PFSK-1 (cell line): ENCODE data around the gene PEBP1.

Experiments used
- FOXP2 ChIP-seq: optimal IDR thresholded peaks from 2 replicates; pipeline ENCODE3; 2011; ENCODE audit warnings: borderline replicate concordance, control low read depth, inconsistent platforms; ENCODE audit not compliant: insufficient read depth; ENCODE audit errors: extremely low read length, extremely low read depth
- POLR2AphosphoS5 ChIP-seq: IDR thresholded peaks from 2 replicates; pipeline ENCODE4 v1.6.1; 2012; ENCODE audit warnings: low read depth, mild to moderate bottlenecking, control low read depth, low read length, moderate library complexity
- REST ChIP-seq, 2 experiments: IDR thresholded peaks; 2 replicates each; pipeline versions ENCODE4 v1.6.1 to v1.8.0; 2011 to 2012; ENCODE audit warnings: low read depth in 2 of 2, low read length in 2 of 2, control low read depth in 1 of 2, inconsistent platforms in 1 of 2, mild to moderate bottlenecking in 1 of 2, moderate library complexity in 1 of 2; ENCODE audit not compliant: insufficient read depth in 1 of 2

- TF ChIP-seq REST (IDR thresholded peaks at IDR 0.05; ENCODE audit: insufficient read depth in 1 of 2, low read depth in 2 of 2, low read length in 2 of 2) (no peak), POLR2AphosphoS5 (no peak), FOXP2 (no peak)
Observed at GRCh38 chr12:118187751-118188435, 52.0 kb downstream of the PEBP1 start.
